Endothelial cell of umbilical vein (primary cell): ENCODE results near the gene TTC9B. TPM values are rescaled to one million over a fixed set of nuclear protein-coding genes. Genes with fewer than 3 reads are reported as not detected.
A peak's percentile ranks its signal among the peaks of the same experiment; 100 is the strongest.

Source experiments
- BruUV-seq: library from RNA; stranded (reverse); fragments of 400-500 nt; replicated peaks from 2 replicates; lab custom pipeline; 2021; lab: Mats Ljungman, UMichigan
- CTCF ChIA-PET: fragments of 300-600, 350-600 bp; sonication (Branson Sonifier 250); formaldehyde crosslinking; loops from one replicate; lab custom pipeline; 2021; ENCODE audit warnings: antibody characterized with exemption, inconsistent platforms; lab: Charles Lee
- POLR2A ChIA-PET: fragments of 300-600, 350-600 bp; sonication (Branson Sonifier 250); formaldehyde crosslinking; loops from one replicate; lab custom pipeline; 2021; ENCODE audit warnings: antibody characterized with exemption, inconsistent platforms; lab: Charles Lee
- DNase-seq: peaks from one replicate; pipeline ENCODE4 v3.0.0-alpha.2; 2011; ENCODE audit warnings: low read depth, low spot score
- FAIRE-seq: peaks from 2 replicates; lab custom pipeline; 2011; peaks lifted over from hg19 to GRCh38; lab: Jason Lieb, UNC
- H2AFZ ChIP-seq: 2 replicates; pipeline ENCODE4 v1.6.0; 2012; ENCODE audit warnings: low read depth, low read length, control low read depth, inconsistent platforms
- H3K27ac ChIP-seq: 2 replicates; pipeline ENCODE4 v1.5.1; 2011; ENCODE audit warnings: low read depth, mild to moderate bottlenecking, control low read depth, low read length, moderate library complexity; ENCODE audit not compliant: insufficient read depth
- H3K27me3 ChIP-seq, 2 experiments: 2 replicates each; pipeline versions ENCODE4 v1.6.0 to v1.6.1; 2011; ENCODE audit warnings: low read length in 2 of 2, mixed read lengths in 1 of 2; ENCODE audit not compliant: control insufficient read depth in 2 of 2, insufficient read depth in 2 of 2
- H3K36me3 ChIP-seq, 2 experiments: 2 replicates in 1 of 2; 3 replicates in 1 of 2; pipeline ENCODE4 v1.5.1; 2011; ENCODE audit warnings: low read length in 2 of 2, mild to moderate bottlenecking in 1 of 2, moderate library complexity in 1 of 2; ENCODE audit not compliant: control insufficient read depth in 2 of 2, insufficient read depth in 2 of 2; ENCODE audit errors: extremely low read depth in 1 of 2
- H3K4me1 ChIP-seq: 3 replicates; pipeline ENCODE4 v1.5.1; 2011; ENCODE audit warnings: mild to moderate bottlenecking, low read length; ENCODE audit not compliant: control insufficient read depth, insufficient read depth; ENCODE audit errors: extremely low read depth
- H3K4me2 ChIP-seq: 2 replicates; pipeline ENCODE4 v1.6.1; 2011; ENCODE audit warnings: low read length, control low read depth, mixed read lengths; ENCODE audit not compliant: insufficient read depth
- H3K4me3 ChIP-seq, 3 experiments: fragments of 200-600 bp in 1 of 3; sonication (generic), shearing (Covaris generic) in 1 of 3; replicated peaks in 1 of 3; 2 replicates each; pipeline ENCODE4 v1.5.1; 2011 to 2016; ENCODE audit warnings: control low read depth in 3 of 3, low read length in 3 of 3, mild to moderate bottlenecking in 2 of 3, inconsistent platforms in 1 of 3, low read depth in 1 of 3, moderate library complexity in 1 of 3; ENCODE audit not compliant: insufficient read depth in 1 of 3
- H3K79me2 ChIP-seq: 2 replicates; pipeline ENCODE4 v1.6.0; 2012; ENCODE audit warnings: low read length, inconsistent platforms; ENCODE audit not compliant: control insufficient read depth, insufficient read depth
- H3K9ac ChIP-seq: replicated peaks from 2 replicates; pipeline ENCODE3; 2011; ENCODE audit warnings: low read length, control low read depth; ENCODE audit not compliant: insufficient read depth; ENCODE audit errors: extremely low read depth
- H3K9me1 ChIP-seq: replicated peaks from 3 replicates; pipeline ENCODE4 v1.6.0; 2011; ENCODE audit warnings: mild to moderate bottlenecking, low read length; ENCODE audit not compliant: control insufficient read depth, insufficient read depth; ENCODE audit errors: extremely low read depth
- H3K9me3 ChIP-seq: replicated peaks from 2 replicates; pipeline ENCODE4 v1.5.1; 2012; ENCODE audit warnings: low read length, inconsistent platforms; ENCODE audit not compliant: control insufficient read depth, insufficient read depth
- H4K20me1 ChIP-seq: replicated peaks from 2 replicates; pipeline ENCODE3; 2011; ENCODE audit warnings: mild to moderate bottlenecking, low read length; ENCODE audit not compliant: control insufficient read depth, insufficient read depth; ENCODE audit errors: extremely low read depth
- CTCF ChIP-seq, 2 donors: IDR thresholded peaks; 1 replicate in 1 of 2; 2 replicates in 1 of 2; pipeline ENCODE4 v1.5.1; 2011; ENCODE audit warnings: low read length in 2 of 2, mild to moderate bottlenecking in 2 of 2, moderate library complexity in 2 of 2, control low read depth in 1 of 2, inconsistent platforms in 1 of 2, low read depth in 1 of 2; ENCODE audit not compliant: insufficient read depth in 1 of 2; ENCODE audit errors: extremely low read depth in 1 of 2
- EZH2 ChIP-seq: IDR thresholded peaks from 2 replicates; pipeline ENCODE4 v1.6.1; 2012; ENCODE audit warnings: borderline replicate concordance, low read depth, mild to moderate bottlenecking, moderate library complexity, low read length, inconsistent platforms; ENCODE audit not compliant: severe bottlenecking
- FOS ChIP-seq: IDR thresholded peaks from 2 replicates; pipeline ENCODE4 v1.6.1; 2011; ENCODE audit warnings: mild to moderate bottlenecking, low read length, moderate library complexity, borderline replicate concordance; ENCODE audit not compliant: insufficient read depth
- GATA2 ChIP-seq: IDR thresholded peaks from 2 replicates; pipeline ENCODE4 v1.7.0; 2011; ENCODE audit warnings: low read depth, mild to moderate bottlenecking, moderate library complexity, mixed read lengths, low read length; ENCODE audit not compliant: insufficient read length, insufficient read depth
- JUN ChIP-seq: IDR thresholded peaks from 2 replicates; pipeline ENCODE4 v1.6.1; 2011; ENCODE audit warnings: borderline replicate concordance, low read depth; ENCODE audit not compliant: insufficient read length, insufficient read depth
- MAX ChIP-seq: IDR thresholded peaks from 2 replicates; pipeline ENCODE4 v1.6.1; 2011; ENCODE audit not compliant: insufficient read depth, insufficient read length
- MYC ChIP-seq: IDR thresholded peaks from one replicate; pipeline ENCODE4 v1.6.1; 2011; ENCODE audit warnings: mild to moderate bottlenecking, low read depth, low read length
- POLR2A ChIP-seq: IDR thresholded peaks from 2 replicates; pipeline ENCODE4 v1.6.1; 2012; ENCODE audit warnings: low read depth, mild to moderate bottlenecking, control low read depth, low read length
- POLR2AphosphoS5 ChIP-seq: IDR thresholded peaks from 2 replicates; pipeline ENCODE4 v1.6.1; 2012; ENCODE audit warnings: low read depth, mild to moderate bottlenecking, control low read depth, low read length, moderate library complexity; ENCODE audit not compliant: insufficient read depth
- dilution Hi-C: fragments of 300-500 bp; cut with MboI; formaldehyde crosslinking; loops from one replicate; pipeline ENCODE4 v1.15.0; 2019; ENCODE audit warnings: low sequenced_read_pairs; ENCODE audit not compliant: extremely low pct_ligation_motif_present
- intact Hi-C: fragments of 100-400 bp; cut with micrococcal nuclease; formaldehyde crosslinking; loops from one replicate; pipeline ENCODE4 v1.10.0; 2022
- polyA plus RNA-seq, 4 experiments: library from polyadenylated mRNA; depleted of rRNA in 3 of 4; stranded (reverse) in 3 of 4; unstranded in 1 of 4; fragments of >200 nt; gene quantifications; 2 replicates each; pipeline versions ENCODE4 v1.2.1 to v1.2.3, GENCODE V29; 2011 to 2012; ENCODE audit warnings: missing spikeins in 1 of 4
- total RNA-seq: library from RNA; stranded (reverse); gene quantifications from 2 replicates; pipeline ENCODE4 v1.2.3, GENCODE V29; 2021

The TTC9B gene
- total and polyA plus RNA-seq, 2 donors (not counting 3 experiments of a cell fraction or from before 2014, with no cell fraction given) = not detected

GRCh38 chr19:40244579-40245317 lies 26.6 kb upstream of the TTC9B start:
- DNase-seq (no peak), FAIRE-seq (peak; percentile 43)
- dilution Hi-C loops = no loop called here
- no peak overlapping the region for H3K9ac ChIP-seq
- peaks cover 5% of the 10 kb centered on the region for H3K79me2 ChIP-seq
- BruUV-seq = no TSS peak
- no peaks in the 10 kb centered on the region for H3K27me3 ChIP-seq
- H3K36me3 ChIP-seq = peaks cover 0 to 7% of the 10 kb centered on the region in 2 experiments
- H2AFZ ChIP-seq = no peak overlapping the region
- no peak overlapping the region for H3K4me2 ChIP-seq
- H3K9me3 ChIP-seq = no peaks in the 10 kb centered on the region
- TF ChIP-seq EZH2 (no peak), POLR2AphosphoS5 (no peak), POLR2A (no peak), FOS (no peak), GATA2 (no peak), CTCF (IDR thresholded peaks at IDR 0.05; ENCODE audit: extremely low read depth in 1 of 2, insufficient read depth in 1 of 2, low read depth in 1 of 2, low read length in 2 of 2) (no peak), JUN (no peak), MAX (no peak), MYC (no peak)
- CTCF ChIA-PET = no interaction called here
- no peak overlapping the region for H3K4me3 ChIP-seq
- peaks cover 16% of the 10 kb centered on the region for H3K4me1 ChIP-seq
- H3K27ac ChIP-seq = no peak overlapping the region
- no peaks in the 10 kb centered on the region for H3K9me1 ChIP-seq
- POLR2A ChIA-PET = no interaction called here
- intact Hi-C loops = no loop called here
- no peaks in the 10 kb centered on the region for H4K20me1 ChIP-seq
